SK-N-SH treated with all-trans-retinoic acid at 6 μM for 48 hours (cell line): ENCODE results near the gene MTREX.

Experiments
- ATAC-seq: fragments of 200-7000 bp; cut with Tn5 transposase; 3 replicates; pipeline ENCODE4 v1.9.1; 2020; ENCODE audit warnings: mild to moderate bottlenecking, moderate library complexity
- ARNTL ChIP-seq: fragments of 450-650 bp; formaldehyde crosslinking; IDR thresholded peaks from 2 replicates; pipeline ENCODE4 v1.5.0; 2020; ENCODE audit warnings: low read depth, mild to moderate bottlenecking, moderate library complexity, borderline replicate concordance
- BACH2 ChIP-seq: fragments of 250-450 bp; sonication (Bioruptor Pico); IDR thresholded peaks from 2 replicates; pipeline ENCODE4 v1.9.0; 2021; ENCODE audit warnings: mild to moderate bottlenecking, borderline replicate concordance
- CSDC2 ChIP-seq: fragments of 250-450 bp; sonication (Bioruptor Pico); IDR thresholded peaks from 2 replicates; pipeline ENCODE4 v1.5.0; 2020; ENCODE audit warnings: mild to moderate bottlenecking, moderate library complexity
- ESRRG ChIP-seq: fragments of 250-450 bp; sonication (Bioruptor Pico); IDR thresholded peaks from 2 replicates; pipeline ENCODE4 v1.6.1; 2021; ENCODE audit warnings: mild to moderate bottlenecking
- GLIS3 ChIP-seq: fragments of 250-450 bp; sonication (Bioruptor Pico); IDR thresholded peaks from 2 replicates; pipeline ENCODE4 v1.5.0; 2020; ENCODE audit warnings: mild to moderate bottlenecking, moderate library complexity
- OSR1 ChIP-seq: fragments of 250-450 bp; sonication (Bioruptor Pico); IDR thresholded peaks from 2 replicates; pipeline ENCODE4 v1.8.0; 2022; ENCODE audit warnings: moderate library complexity, mild to moderate bottlenecking, inconsistent platforms
- PPARA ChIP-seq: fragments of 250-450 bp; sonication (Bioruptor Pico); IDR thresholded peaks from 2 replicates; pipeline ENCODE4 v1.5.0; 2020; ENCODE audit warnings: mild to moderate bottlenecking, borderline replicate concordance
- RARB ChIP-seq: fragments of 250-450 bp; sonication (Bioruptor Pico); IDR thresholded peaks from 2 replicates; pipeline ENCODE4 v1.8.0; 2021; ENCODE audit warnings: mild to moderate bottlenecking, moderate library complexity
- SNAI2 ChIP-seq: fragments of 250-450 bp; sonication (Bioruptor Pico); IDR thresholded peaks from 2 replicates; pipeline ENCODE4 v1.5.0; 2020; ENCODE audit warnings: mild to moderate bottlenecking, moderate library complexity
- TCF4 ChIP-seq: fragments of 250-450 bp; sonication (Bioruptor Pico); IDR thresholded peaks from 2 replicates; pipeline ENCODE4 v1.8.0; 2021; ENCODE audit warnings: mild to moderate bottlenecking, moderate library complexity, borderline replicate concordance
- TOX ChIP-seq: fragments of 250-450 bp; sonication (Bioruptor Pico); IDR thresholded peaks from 2 replicates; pipeline ENCODE4 v1.8.0; 2021; ENCODE audit warnings: mild to moderate bottlenecking, moderate library complexity, borderline replicate concordance
- TSHZ2 ChIP-seq: fragments of 250-450 bp; sonication (Bioruptor Pico); IDR thresholded peaks from 2 replicates; pipeline ENCODE4 v1.5.0; 2020; ENCODE audit warnings: mild to moderate bottlenecking, moderate library complexity
- ZC3H10 ChIP-seq: fragments of 250-450 bp; sonication (Bioruptor Pico); IDR thresholded peaks from 2 replicates; pipeline ENCODE4 v1.5.1; 2021; ENCODE audit warnings: mild to moderate bottlenecking, moderate library complexity
- ZFP3 ChIP-seq: fragments of 250-450 bp; sonication (Bioruptor Pico); IDR thresholded peaks from 2 replicates; pipeline ENCODE4 v1.5.0; 2020; ENCODE audit warnings: mild to moderate bottlenecking, moderate library complexity
- ZFP30 ChIP-seq: fragments of 450-650 bp; formaldehyde crosslinking; IDR thresholded peaks from 2 replicates; pipeline ENCODE4 v1.5.0; 2022; ENCODE audit warnings: mild to moderate bottlenecking, moderate library complexity
- ZNF565 ChIP-seq: fragments of 450-650 bp; formaldehyde crosslinking; conservative IDR thresholded peaks from 2 replicates; pipeline ENCODE4 v1.5.0; 2020; ENCODE audit warnings: low read depth, mild to moderate bottlenecking, moderate library complexity
- ZNF70 ChIP-seq: fragments of 450-650 bp; formaldehyde crosslinking; IDR thresholded peaks from 2 replicates; pipeline ENCODE4 v1.5.0; 2020; ENCODE audit warnings: mild to moderate bottlenecking, moderate library complexity
- ZNF8 ChIP-seq: fragments of 450-650 bp; formaldehyde crosslinking; IDR thresholded peaks from 2 replicates; pipeline ENCODE4 v1.5.0; 2020; ENCODE audit warnings: mild to moderate bottlenecking, moderate library complexity
- TF ChIP-seq, protein P1 (sequence below): fragments of 250-450 bp; sonication (Bioruptor Pico); IDR thresholded peaks from 2 replicates; pipeline ENCODE4 v1.8.0; 2020; ENCODE audit warnings: mild to moderate bottlenecking, moderate library complexity, borderline replicate concordance
- TF ChIP-seq, protein P2 (sequence below): fragments of 250-450 bp; sonication (Bioruptor Pico); IDR thresholded peaks from 2 replicates; pipeline ENCODE4 v1.5.1; 2020; ENCODE audit warnings: low read depth, mild to moderate bottlenecking, moderate library complexity
- TF ChIP-seq, protein P3 (sequence below): fragments of 250-450 bp; sonication (Bioruptor Pico); IDR thresholded peaks from 2 replicates; pipeline ENCODE4 v1.5.1; 2021; ENCODE audit warnings: mild to moderate bottlenecking, moderate library complexity
- TF ChIP-seq, protein P4 (sequence below): fragments of 250-450 bp; sonication (Bioruptor Pico); IDR thresholded peaks from 2 replicates; pipeline ENCODE4 v1.8.0; 2021; ENCODE audit warnings: low read depth, mild to moderate bottlenecking, moderate library complexity, borderline replicate concordance

The MTREX gene

GRCh38 chr5:55290991-55291390 is 16.8 kb upstream of the MTREX start (continued):
- no peak for TF ChIP-seq TSHZ2 (CRISPR knock-in tag)

- ATAC-seq: no peak
Observed at GRCh38 chr5:55294935-55295334, 12.9 kb upstream of the MTREX start.

DNA sequence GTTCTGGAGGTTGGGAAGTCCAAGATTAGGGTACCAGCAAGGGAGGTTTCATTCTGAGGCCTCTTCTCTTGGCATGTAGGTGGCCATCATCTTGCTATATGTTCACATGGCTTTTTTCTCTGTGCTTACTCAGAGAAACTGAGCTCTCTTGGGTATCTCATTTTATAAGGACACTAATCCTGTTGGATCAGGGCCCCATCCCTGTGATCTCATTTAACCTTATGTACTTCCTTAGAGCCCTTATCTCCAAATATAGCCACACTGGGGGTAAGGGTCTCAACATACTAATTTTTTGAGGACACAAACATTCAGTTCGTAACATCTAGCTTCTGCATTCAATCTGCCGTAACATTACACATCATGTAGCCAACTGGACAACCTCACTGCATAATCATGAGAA is 6.9 kb upstream of the MTREX start:
- ATAC-seq: no peak
- TF ChIP-seq ARNTL (CRISPR knock-in tag) (no peak), SNAI2 (CRISPR knock-in tag) (no peak), RARB (no peak), TSHZ2 (CRISPR knock-in tag) (no peak), TOX (CRISPR knock-in tag) (no peak), ZNF70 (CRISPR knock-in tag) (no peak), ZFP3 (CRISPR knock-in tag) (no peak), ZFP30 (CRISPR knock-in tag) (no peak), CSDC2 (no peak), OSR1 (CRISPR knock-in tag) (no peak)
- TF ChIP-seq, protein P1, sequence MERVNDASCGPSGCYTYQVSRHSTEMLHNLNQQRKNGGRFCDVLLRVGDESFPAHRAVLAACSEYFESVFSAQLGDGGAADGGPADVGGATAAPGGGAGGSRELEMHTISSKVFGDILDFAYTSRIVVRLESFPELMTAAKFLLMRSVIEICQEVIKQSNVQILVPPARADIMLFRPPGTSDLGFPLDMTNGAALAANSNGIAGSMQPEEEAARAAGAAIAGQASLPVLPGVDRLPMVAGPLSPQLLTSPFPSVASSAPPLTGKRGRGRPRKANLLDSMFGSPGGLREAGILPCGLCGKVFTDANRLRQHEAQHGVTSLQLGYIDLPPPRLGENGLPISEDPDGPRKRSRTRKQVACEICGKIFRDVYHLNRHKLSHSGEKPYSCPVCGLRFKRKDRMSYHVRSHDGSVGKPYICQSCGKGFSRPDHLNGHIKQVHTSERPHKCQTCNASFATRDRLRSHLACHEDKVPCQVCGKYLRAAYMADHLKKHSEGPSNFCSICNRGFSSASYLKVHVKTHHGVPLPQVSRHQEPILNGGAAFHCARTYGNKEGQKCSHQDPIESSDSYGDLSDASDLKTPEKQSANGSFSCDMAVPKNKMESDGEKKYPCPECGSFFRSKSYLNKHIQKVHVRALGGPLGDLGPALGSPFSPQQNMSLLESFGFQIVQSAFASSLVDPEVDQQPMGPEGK (CRISPR knock-in tag): no peak
- TF ChIP-seq, protein P2, sequence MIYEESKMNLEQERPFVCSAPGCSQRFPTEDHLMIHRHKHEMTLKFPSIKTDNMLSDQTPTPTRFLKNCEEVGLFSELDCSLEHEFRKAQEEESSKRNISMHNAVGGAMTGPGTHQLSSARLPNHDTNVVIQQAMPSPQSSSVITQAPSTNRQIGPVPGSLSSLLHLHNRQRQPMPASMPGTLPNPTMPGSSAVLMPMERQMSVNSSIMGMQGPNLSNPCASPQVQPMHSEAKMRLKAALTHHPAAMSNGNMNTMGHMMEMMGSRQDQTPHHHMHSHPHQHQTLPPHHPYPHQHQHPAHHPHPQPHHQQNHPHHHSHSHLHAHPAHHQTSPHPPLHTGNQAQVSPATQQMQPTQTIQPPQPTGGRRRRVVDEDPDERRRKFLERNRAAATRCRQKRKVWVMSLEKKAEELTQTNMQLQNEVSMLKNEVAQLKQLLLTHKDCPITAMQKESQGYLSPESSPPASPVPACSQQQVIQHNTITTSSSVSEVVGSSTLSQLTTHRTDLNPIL (CRISPR knock-in tag): no peak

More at GRCh38 chr5:55294935-55295334, 12.9 kb upstream of the MTREX start:
- TF ChIP-seq, protein P3, sequence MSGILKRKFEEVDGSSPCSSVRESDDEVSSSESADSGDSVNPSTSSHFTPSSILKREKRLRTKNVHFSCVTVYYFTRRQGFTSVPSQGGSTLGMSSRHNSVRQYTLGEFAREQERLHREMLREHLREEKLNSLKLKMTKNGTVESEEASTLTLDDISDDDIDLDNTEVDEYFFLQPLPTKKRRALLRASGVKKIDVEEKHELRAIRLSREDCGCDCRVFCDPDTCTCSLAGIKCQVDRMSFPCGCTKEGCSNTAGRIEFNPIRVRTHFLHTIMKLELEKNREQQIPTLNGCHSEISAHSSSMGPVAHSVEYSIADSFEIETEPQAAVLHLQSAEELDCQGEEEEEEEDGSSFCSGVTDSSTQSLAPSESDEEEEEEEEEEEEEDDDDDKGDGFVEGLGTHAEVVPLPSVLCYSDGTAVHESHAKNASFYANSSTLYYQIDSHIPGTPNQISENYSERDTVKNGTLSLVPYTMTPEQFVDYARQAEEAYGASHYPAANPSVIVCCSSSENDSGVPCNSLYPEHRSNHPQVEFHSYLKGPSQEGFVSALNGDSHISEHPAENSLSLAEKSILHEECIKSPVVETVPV: no peak
- TF ChIP-seq RARB: no peak
- no peak for TF ChIP-seq BACH2 (CRISPR knock-in tag)
- TF ChIP-seq, protein P4, sequence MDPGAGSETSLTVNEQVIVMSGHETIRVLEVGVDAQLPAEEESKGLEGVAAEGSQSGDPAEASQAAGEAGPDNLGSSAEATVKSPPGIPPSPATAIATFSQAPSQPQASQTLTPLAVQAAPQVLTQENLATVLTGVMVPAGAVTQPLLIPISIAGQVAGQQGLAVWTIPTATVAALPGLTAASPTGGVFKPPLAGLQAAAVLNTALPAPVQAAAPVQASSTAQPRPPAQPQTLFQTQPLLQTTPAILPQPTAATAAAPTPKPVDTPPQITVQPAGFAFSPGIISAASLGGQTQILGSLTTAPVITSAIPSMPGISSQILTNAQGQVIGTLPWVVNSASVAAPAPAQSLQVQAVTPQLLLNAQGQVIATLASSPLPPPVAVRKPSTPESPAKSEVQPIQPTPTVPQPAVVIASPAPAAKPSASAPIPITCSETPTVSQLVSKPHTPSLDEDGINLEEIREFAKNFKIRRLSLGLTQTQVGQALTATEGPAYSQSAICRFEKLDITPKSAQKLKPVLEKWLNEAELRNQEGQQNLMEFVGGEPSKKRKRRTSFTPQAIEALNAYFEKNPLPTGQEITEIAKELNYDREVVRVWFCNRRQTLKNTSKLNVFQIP: no peak
- no peak for TF ChIP-seq ZNF565 (CRISPR knock-in tag)
- no peak for TF ChIP-seq ZNF70 (CRISPR knock-in tag)
- TF ChIP-seq SNAI2 (CRISPR knock-in tag): no peak
- no peak for TF ChIP-seq ZFP3 (CRISPR knock-in tag)
- no peak for TF ChIP-seq PPARA (CRISPR knock-in tag)
- TF ChIP-seq, protein P1 (CRISPR knock-in tag): no peak
- no peak for TF ChIP-seq ZNF8 (CRISPR knock-in tag)
- TF ChIP-seq CSDC2: no peak
- no peak for TF ChIP-seq ZC3H10 (CRISPR knock-in tag)
- TF ChIP-seq, protein P2 (CRISPR knock-in tag): no peak
- no peak for TF ChIP-seq TCF4 (CRISPR knock-in tag)
- no peak for TF ChIP-seq OSR1 (CRISPR knock-in tag)
- no peak for TF ChIP-seq ZFP30 (CRISPR knock-in tag)
- TF ChIP-seq GLIS3 (CRISPR knock-in tag): no peak
- TF ChIP-seq ESRRG (CRISPR knock-in tag): no peak
- no peak for TF ChIP-seq ARNTL (CRISPR knock-in tag)
- TF ChIP-seq, all 23 proteins: peak for 0
